H7 (cell line): ENCODE results near the gene RAB11FIP3. TPM values are rescaled to one million over a fixed set of nuclear protein-coding genes. Genes with fewer than 3 reads are reported as not detected.
A peak's percentile ranks its signal among the peaks of the same experiment; 100 is the strongest.
"Not testable (repeated sequence)": the region's sequence is repeated elsewhere in the genome, so short reads cannot be mapped to it uniquely, and the experiment has no call there.

ENCODE experiments used
- DNase-seq: peaks from one replicate; pipeline ENCODE4 v3.0.0; 2012
- H3K27me3 ChIP-seq: 2 replicates; pipeline ENCODE4 v1.6.0; 2011; ENCODE audit warnings: mild to moderate bottlenecking, low read length; ENCODE audit not compliant: control insufficient read depth, insufficient read depth
- H3K36me3 ChIP-seq: replicated peaks from 2 replicates; pipeline ENCODE4 v1.5.1; 2011; ENCODE audit warnings: low read length; ENCODE audit not compliant: control insufficient read depth, insufficient read depth
- H3K4me3 ChIP-seq: 2 replicates; pipeline ENCODE4 v1.5.1; 2011; ENCODE audit warnings: low read depth, mild to moderate bottlenecking, control low read depth, low read length, moderate library complexity; ENCODE audit not compliant: insufficient read depth
- total RNA-seq: library from RNA; depleted of rRNA; stranded (reverse); fragments of >200 nt; shearing (Covaris generic); gene quantifications from 2 replicates; pipeline ENCODE4 v1.2.3, GENCODE V29; 2014

The RAB11FIP3 gene
- total RNA-seq, 1 experiment from 2014 or later: 27.9 TPM

DNA sequence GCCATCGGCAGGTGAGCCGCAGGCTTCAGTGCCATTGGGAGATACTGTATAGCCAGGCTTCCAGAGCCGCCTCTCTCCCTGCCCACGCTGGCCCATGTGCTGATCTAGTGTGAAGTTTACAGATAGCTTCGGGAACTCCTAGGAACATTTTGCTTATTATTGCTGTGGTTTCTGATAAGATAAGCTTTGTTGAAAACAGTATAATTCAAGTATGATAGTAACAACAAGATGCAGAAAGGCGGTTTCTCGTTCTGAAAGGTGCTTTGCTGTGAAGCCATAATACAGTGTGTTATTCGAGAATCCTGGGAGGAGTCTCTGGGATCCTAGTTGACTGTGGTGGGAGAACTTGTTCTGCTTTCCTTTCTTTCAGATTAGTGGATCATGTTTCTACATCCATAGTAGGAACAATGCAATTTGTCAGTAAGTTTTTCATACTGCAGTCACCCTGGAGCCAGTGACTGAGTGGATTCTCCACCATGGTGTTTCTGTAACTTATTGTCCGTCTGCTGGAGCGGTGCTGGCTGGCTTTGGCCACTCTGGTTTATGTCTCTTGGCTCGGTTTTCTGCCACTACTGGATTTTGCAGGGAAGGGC is 31.5 kb downstream of the RAB11FIP3 start:
- no peaks in the 10 kb centered on the region for H3K36me3 ChIP-seq
- no peaks in the 10 kb centered on the region for H3K27me3 ChIP-seq
- no peak for DNase-seq
- no peak overlapping the region for H3K4me3 ChIP-seq

DNA sequence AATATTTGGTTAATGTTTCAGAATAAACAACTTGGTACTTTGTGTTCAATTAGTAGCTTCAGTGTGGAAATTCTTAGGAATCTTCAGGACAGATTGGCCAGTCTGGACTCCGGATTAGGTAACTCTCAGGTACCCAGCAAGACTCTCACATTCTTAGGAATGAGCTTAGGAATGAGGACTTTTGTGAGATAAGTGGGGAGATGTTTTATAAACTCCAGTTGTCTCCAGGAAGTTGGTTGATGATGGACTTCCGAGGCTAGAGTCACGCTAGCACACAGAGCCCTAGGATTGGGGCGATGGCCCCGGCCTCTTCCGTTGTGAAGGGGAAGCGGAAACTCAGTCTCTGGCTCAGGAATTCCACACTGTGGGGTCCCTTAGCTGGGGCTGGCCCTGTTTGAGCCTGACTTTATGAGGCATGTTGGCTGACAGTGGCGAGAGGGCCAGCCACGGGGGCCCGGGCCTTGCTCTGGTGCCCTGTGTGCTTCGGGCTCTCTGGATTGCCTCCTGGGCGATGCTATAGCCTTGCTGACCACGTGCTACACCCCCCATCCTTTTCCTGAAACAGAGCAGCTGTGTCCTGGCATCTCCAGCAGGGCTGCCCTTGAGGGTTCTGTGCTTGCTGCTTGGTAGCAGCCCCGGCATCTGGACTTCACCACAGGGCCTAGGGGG is 32.4 kb downstream of the RAB11FIP3 start:
- H3K36me3 ChIP-seq: no peaks in the 10 kb centered on the region; the same call in 1 of the 2 replicates
- H3K27me3 ChIP-seq: no peaks in the 10 kb centered on the region
- no peak overlapping the region for H3K4me3 ChIP-seq
- peak; percentile 73 for DNase-seq

DNA sequence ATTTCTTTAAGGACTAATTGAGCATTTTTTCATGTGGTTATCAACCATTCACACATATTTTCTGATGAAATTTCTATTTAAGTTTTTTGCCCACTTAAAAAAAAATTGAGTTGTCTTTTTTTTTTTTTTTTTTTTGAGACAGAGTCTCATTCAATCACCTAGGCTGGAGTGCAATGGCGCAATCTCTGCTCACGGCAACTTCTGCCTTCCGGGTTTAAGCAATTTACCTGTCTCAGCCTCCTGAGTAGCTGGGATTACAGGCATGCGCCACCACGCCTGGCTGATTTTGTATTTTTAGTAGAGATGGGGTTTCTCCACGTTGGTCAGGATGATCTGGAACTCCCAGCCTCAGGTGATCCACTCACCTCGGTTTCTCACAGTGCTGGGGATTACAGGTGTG is 34.3 kb downstream of the RAB11FIP3 start:
- no peak overlapping the region for H3K4me3 ChIP-seq
- H3K36me3 ChIP-seq: no peaks in the 10 kb centered on the region; the same call in 1 of the 2 replicates
- no peaks in the 10 kb centered on the region for H3K27me3 ChIP-seq
- DNase-seq: no peak

DNA sequence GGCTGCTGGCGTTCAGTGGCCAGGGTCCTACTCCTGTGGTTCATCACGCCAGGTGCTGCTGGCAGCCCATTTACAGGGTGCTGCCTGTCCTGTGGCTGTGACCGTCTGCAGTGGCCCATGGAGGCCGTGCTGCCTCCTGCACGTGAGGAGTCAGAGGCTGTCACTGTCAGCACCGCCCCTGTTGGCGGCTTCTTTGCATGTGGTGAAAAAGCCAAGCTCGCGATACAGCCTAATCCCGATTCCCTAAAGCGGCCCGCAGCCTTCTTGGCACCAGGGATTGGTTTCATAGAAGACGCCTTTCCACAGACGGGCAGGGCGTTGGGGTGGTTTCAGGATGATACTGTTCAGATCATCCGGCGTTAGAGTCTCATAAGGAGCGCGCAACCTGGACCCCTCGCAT is 35.3 kb downstream of the RAB11FIP3 start:
- Histone ChIP-seq H3K4me3 (no peak overlapping the region), H3K27me3 (no peaks in the 10 kb centered on the region), H3K36me3 (no peaks in the 10 kb centered on the region; the same call in 1 of the 2 replicates)
- peak; percentile 46 for DNase-seq

DNA sequence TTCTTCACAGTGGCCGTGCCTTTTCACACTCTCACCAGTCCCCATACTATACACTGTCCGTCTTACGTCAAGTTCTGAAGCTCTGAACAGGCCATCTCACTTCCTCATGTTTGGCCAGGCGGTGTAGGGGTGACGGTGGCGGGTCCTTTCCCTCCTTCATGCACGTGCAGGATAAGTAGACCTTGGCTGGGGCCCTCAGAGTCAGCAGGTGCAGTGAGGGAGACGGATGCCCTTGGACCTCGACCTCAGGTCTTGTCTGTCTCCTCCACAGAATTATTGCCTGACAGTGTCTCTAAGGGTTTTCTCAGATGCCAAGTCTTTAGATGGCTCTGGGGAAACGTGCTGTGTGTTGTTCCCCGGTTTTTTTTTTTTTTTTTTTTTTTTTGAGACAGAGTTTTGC is 37.6 kb downstream of the RAB11FIP3 start:
- Histone ChIP-seq H3K27me3 (no peaks in the 10 kb centered on the region), H3K4me3 (no peak overlapping the region), H3K36me3 (no peaks in the 10 kb centered on the region; the same call in 1 of the 2 replicates)
- DNase-seq: no peak

DNA sequence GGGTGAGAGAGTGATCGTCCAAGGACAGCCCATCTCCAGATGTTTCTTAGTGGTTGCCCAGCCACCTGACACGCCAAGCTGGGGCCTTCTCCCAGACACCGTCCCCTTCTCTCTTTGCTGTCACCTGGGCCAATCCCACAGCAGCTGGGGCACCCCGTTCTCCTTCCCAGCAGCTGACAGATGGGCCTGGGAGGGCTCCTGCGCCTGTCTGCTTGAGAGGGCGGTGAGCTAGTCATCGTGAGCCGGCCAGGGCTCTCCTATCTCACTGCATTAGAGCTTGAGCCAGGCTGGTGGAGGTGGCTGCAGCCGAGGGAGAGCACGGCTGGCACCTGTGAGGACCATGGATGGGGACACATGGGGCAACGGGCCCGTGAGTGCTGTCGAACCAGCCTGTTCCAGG is 41.2 kb downstream of the RAB11FIP3 start:
- no peak for DNase-seq
- Histone ChIP-seq H3K36me3 (no peaks in the 10 kb centered on the region; the same call in 1 of the 2 replicates), H3K4me3 (no peak overlapping the region), H3K27me3 (no peaks in the 10 kb centered on the region)

DNA sequence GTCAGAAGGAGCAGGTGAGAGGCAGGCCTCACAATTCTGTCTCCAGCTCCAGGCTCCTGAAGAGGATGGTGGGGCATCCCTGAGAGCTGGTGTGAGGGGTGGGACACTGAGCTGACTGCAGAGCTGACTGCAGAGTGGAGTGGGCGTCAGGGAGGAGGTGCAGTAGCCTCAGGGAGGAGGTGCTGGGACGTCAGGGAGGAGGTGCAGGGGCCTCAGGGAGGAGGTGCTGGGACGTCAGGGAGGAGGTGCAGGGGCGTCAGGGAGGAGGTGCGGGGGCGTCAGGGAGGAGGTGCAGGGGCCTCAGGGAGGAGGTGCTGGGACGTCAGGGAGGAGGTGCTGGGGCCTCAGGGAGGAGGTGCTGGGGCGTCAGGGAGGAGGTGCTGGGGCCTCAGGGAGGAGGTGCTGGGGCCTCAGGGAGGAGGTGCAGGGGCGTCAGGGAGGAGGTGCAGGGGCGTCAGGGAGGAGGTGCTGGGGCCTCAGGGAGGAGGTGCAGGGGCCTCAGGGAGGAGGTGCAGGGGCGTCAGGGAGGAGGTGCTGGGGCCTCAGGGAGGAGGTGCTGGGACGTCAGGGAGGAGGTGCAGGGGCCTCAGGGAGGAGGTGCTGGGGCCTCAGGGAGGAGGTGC is 41.9 kb downstream of the RAB11FIP3 start:
- not testable (repeated sequence) for H3K27me3 ChIP-seq, H3K36me3 ChIP-seq, H3K4me3 ChIP-seq, DNase-seq

DNA sequence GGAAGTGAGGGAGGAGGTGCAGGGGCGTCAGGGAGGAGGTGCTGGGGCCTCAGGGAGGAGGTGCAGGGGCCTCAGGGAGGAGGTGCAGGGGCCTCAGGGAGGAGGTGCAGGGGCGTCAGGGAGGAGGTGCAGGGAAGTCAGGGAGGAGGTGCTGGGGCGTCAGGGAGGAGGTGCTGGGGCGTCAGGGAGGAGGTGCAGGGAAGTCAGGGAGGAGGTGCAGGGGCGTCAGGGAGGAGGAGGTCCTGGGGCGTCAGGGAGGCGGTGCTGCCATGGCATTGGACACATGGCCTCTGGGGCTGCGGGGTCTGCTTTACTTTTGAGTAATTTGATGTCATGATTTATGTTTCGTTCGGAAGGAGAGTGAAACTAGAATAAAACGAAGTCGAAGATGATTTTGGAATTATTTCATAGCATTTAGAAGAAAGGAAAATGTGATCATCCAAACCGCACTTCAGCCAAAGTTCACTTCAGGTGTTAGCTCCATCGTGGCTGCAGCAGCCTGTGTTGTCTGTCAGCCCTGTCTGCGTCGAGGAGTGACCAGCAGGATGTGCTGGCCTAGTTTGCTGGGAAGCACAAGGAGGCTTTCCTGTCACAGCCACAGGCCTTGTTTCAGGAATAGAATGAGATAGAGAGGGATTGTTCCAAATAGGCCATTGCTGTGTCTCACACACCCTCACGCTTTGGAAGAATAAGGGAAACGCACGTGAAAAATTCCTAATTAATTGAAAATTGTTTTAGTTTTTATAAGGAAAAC is 42.8 kb downstream of the RAB11FIP3 start:
- Histone ChIP-seq H3K4me3 (no peak overlapping the region), H3K36me3 (no peaks in the 10 kb centered on the region; the same call in 1 of the 2 replicates), H3K27me3 (no peaks in the 10 kb centered on the region)
- no peak for DNase-seq

DNA sequence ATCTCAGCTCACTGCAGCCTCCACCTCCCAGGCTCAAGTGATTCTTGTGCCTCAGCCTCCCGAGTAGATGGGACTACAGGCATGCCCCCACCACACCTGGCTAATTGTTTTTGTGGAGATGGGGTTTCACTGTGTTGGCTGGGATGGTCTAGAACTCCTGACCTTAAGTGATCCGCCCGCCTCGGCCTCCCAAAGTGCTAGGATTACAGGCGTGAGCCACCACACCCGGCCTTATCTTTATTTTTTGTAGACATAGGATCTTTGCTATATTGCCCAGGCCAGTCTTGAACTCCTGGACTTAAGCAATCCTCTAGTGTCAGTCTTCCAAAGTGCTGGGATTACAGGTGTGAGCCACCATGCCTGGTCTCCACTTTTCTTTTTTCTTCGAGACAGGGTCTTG is 44.0 kb downstream of the RAB11FIP3 start:
- not testable (repeated sequence) for H3K4me3 ChIP-seq, DNase-seq, H3K36me3 ChIP-seq, H3K27me3 ChIP-seq

DNA sequence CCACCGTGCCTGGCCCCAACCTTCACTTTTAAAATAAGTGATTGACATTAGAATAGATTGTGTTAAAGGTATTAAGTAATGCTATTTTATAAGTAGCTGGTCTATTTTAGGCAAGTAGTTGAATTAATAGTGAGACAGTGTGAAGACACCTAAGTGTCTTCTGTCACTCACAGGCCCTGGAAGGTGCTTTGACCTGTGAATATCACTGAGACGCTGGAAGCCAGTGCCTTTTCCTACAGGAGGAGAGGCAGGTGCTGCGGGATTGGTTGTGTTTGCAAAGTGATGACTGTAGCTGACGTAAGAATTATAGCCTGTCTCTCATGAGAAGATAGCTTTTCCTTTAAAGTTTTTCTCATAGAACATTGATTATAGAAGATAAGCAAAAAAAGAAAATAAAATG is 45.0 kb downstream of the RAB11FIP3 start:
- Histone ChIP-seq H3K27me3 (no peaks in the 10 kb centered on the region), H3K4me3 (no peak overlapping the region), H3K36me3 (no peaks in the 10 kb centered on the region)
- DNase-seq: no peak

DNA sequence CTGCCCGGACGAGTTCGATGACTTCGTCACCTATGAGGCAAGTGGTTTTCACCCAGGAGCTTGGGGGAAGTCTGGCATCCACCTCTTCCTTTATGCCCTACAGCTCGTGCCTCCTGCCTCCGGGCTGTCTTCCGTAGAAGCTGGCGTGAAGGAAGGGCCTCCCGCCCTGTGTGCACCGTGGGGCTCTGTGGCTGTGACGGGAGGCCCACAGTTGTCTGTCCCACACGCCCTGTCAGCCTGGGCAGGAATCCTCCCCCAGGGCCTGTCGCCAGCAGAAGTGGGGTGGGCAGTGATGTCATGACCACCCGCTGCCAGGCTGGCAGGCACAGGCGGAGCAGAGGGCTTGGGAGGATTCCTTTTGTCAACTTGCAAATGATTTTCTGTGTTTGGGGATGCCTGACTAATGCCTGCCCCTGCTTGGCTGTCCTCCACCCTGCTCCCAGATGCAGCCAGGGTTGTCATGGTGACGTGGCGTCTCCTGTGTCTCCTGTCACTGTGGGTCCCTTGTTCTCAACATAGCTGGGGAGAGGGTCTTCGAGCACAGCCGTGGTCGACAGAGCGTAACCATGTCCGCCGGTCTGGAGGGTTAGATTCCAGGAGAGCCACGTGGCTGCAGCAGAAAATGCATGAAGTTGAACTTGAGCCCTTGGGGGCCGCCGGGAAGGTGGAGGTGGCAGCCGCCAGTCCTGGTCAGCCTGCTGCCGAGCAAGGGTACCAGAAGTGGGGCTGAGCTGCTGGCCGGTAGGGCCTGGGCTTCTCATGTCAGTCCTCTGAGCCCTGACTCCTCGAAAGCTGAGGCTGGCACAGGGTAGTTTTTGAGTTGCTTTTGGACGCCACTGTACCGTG is 46.1 kb downstream of the RAB11FIP3 start:
- no peaks in the 10 kb centered on the region for H3K27me3 ChIP-seq
- H3K4me3 ChIP-seq: no peak overlapping the region
- peak; percentile 95 for DNase-seq

DNA sequence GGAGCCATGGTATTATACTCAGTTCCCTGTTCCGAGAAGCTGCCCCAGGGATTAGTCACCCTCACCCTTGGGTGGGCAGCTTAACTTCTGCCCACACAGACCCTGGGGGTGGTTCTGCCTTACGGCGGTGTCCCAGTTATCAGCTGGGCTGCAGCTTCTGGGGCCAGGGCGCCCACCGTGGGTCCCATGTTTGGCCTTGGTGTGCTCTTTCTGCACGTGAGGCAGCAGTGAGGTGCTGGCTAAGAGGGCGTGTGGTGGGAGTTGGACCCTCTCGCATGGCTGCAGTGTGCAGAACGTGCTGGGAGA is 46.7 kb downstream of the RAB11FIP3 start:
- Histone ChIP-seq H3K36me3 (no peaks in the 10 kb centered on the region), H3K27me3 (no peaks in the 10 kb centered on the region), H3K4me3 (no peak overlapping the region)
- DNase-seq: no peak

More for the DNA sequence above, 46.1 kb downstream of the RAB11FIP3 start:
- H3K36me3 ChIP-seq: no peaks in the 10 kb centered on the region

DNA sequence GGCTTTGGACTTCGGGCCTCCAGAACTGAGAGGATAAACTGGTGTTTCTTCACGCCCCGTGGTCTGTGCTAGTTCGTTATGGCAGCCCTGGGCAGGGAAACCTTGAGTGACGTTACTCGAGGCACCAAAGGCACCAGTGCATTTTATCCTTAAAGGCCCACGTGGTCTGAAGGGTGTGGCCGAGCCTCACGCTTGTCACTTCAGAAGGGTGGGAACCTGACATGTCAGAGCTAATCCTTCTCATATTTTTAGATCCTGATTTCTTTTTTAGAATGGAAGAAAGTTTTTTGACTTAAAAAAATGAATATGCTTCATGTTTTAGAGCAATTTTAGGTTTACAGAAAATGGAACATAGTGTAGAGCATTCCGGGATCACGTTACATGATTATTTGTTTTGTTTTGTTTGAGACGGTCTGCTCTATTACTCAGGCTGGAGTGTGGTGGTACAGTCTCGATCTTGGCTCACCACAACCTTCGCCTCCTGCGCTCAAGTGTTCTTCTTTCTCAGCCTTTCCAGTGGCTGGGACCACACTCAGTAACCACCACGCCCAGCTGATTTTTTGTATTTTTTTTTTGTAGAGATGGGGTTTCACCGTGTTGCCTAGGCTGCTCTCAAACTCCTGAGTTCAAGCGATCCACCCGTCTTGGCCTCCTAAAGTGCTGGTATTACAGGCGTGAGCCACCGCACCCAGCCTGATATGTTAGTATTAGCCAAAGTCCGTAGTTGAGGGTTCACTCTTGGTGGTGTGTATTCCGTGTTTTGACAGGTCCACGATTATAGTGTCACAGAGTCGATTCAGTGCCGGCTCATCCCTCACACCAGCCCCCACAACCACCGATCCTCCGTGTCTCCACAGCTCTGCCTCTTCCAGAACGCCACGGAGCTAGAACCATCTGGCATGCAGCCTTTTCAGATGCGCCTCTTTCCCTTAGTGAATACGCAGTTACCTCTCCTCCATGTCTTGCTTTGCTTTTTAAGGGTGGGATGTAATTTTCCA is 47.9 kb downstream of the RAB11FIP3 start:
- Histone ChIP-seq H3K4me3 (no peak overlapping the region), H3K36me3 (no peaks in the 10 kb centered on the region), H3K27me3 (no peaks in the 10 kb centered on the region)
- DNase-seq: no peak
